Measurements from ENCODE around the gene FOLR2. TPM values are rescaled to one million over a fixed set of nuclear protein-coding genes. Genes with fewer than 3 reads are reported as not detected.
A peak's percentile ranks its signal among the peaks of the same experiment; 100 is the strongest.

The FOLR2 gene
- total RNA-seq, 3 donors from 2014 or later (not counting 1 experiment from before 2014, with no cell fraction given), result not detected

GRCh38 chr11:72238492-72239312 lies 22.1 kb downstream of the FOLR2 start:
- no peak for DNase-seq
- H3K4me3 ChIP-seq (ENCODE audit: low read length), result no peak overlapping the region
- no peak overlapping the region for H3K27ac ChIP-seq (ENCODE audit: low read length)
- H3K36me3 ChIP-seq (ENCODE audit: control insufficient read depth, insufficient read depth, low read length), result peaks cover 31% of the 10 kb centered on the region
- TF ChIP-seq, protein P1, sequence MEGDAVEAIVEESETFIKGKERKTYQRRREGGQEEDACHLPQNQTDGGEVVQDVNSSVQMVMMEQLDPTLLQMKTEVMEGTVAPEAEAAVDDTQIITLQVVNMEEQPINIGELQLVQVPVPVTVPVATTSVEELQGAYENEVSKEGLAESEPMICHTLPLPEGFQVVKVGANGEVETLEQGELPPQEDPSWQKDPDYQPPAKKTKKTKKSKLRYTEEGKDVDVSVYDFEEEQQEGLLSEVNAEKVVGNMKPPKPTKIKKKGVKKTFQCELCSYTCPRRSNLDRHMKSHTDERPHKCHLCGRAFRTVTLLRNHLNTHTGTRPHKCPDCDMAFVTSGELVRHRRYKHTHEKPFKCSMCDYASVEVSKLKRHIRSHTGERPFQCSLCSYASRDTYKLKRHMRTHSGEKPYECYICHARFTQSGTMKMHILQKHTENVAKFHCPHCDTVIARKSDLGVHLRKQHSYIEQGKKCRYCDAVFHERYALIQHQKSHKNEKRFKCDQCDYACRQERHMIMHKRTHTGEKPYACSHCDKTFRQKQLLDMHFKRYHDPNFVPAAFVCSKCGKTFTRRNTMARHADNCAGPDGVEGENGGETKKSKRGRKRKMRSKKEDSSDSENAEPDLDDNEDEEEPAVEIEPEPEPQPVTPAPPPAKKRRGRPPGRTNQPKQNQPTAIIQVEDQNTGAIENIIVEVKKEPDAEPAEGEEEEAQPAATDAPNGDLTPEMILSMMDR (IDR thresholded peaks at IDR 0.05), result peak; percentile 5
- H3K4me1 ChIP-seq (ENCODE audit: control insufficient read depth, insufficient read depth, low read length), result peaks cover 21% of the 10 kb centered on the region
- H3K36me3 Mint-ChIP-seq, result no peaks in the 10 kb centered on the region
- no peaks in the 10 kb centered on the region for H3K9me3 Mint-ChIP-seq
- intact Hi-C loops (cut with micrococcal nuclease), result loop anchor here (2.0 kb wide), 1 partner anchor 14 kb away; the partner anchor contains the start of gene INPPL1
- peaks cover 18 to 52% of the 10 kb centered on the region in 2 donors for H3K4me1 Mint-ChIP-seq
- no peaks in the 10 kb centered on the region for H3K9me3 ChIP-seq (ENCODE audit: control insufficient read depth, insufficient read depth, low read length)
- H3K27me3 Mint-ChIP-seq (ENCODE audit: low read depth in 2 of 2), result peaks cover 34 to 36% of the 10 kb centered on the region in 2 donors
- ATAC-seq, result no peak
- no peak overlapping the region for H3K27ac Mint-ChIP-seq
- H3K4me3 Mint-ChIP-seq, result no peak overlapping the region
- 78% methylated on average over 25 of the region's 28 CpGs for WGBS (ENCODE audit: insufficient coverage)
- peaks cover 29% of the 10 kb centered on the region for H3K27me3 ChIP-seq (ENCODE audit: control insufficient read depth, insufficient read depth, low read length)

DNA sequence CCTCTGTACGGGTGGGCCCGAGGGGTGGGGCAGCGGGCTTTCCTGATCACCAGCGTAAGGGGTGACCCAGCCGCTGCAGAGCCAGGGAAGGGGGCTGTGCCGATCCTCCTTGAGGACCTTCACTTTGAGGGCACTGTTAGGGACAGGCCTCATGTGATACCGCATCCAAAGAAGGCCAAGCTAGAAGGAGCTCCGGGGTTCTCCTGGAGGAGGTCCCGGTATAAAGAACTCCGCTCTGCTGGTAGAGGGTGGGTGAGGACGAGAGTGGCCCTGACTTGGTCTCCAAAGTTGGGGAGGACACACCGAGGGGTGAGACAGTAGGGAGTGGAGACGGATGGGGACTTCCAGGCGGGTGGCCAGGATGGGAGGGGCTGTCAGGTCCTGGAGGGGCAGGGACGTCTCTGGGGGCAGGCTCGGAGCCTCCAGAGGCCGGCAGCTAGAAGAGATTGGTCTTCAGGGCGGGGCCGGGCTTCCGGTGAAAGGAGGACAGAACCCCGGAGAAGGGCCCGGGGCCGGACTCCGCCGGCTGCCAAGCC lies 22.8 kb downstream of the FOLR2 start:
- no peak overlapping the region for H3K27ac Mint-ChIP-seq
- WGBS (ENCODE audit: insufficient coverage), result 11% methylated on average over 25 of the region's 25 CpGs
- peak overlapping the region; percentile 40 for H3K4me3 Mint-ChIP-seq
- peaks cover 27% of the 10 kb centered on the region for H3K36me3 ChIP-seq (ENCODE audit: control insufficient read depth, insufficient read depth, low read length)
- H3K9me3 Mint-ChIP-seq, result no peaks in the 10 kb centered on the region
- intact Hi-C loops (cut with micrococcal nuclease), result loop anchor here (2.0 kb wide), 1 partner anchor 15 kb away; the partner anchor contains the start of gene INPPL1
- TF ChIP-seq, protein P1 (IDR thresholded peaks at IDR 0.05), result no peak
- H3K4me1 Mint-ChIP-seq, result peaks cover 14 to 49% of the 10 kb centered on the region in 2 donors
- H3K27me3 Mint-ChIP-seq (ENCODE audit: low read depth in 2 of 2), result peaks cover 34 to 36% of the 10 kb centered on the region in 2 donors
- no peak overlapping the region for H3K27ac ChIP-seq (ENCODE audit: low read length)
- H3K27me3 ChIP-seq (ENCODE audit: control insufficient read depth, insufficient read depth, low read length), result peaks cover 31% of the 10 kb centered on the region
- no peaks in the 10 kb centered on the region for H3K36me3 Mint-ChIP-seq
- H3K4me1 ChIP-seq (ENCODE audit: control insufficient read depth, insufficient read depth, low read length), result peaks cover 24% of the 10 kb centered on the region
- no peaks in the 10 kb centered on the region for H3K9me3 ChIP-seq (ENCODE audit: control insufficient read depth, insufficient read depth, low read length)
- ATAC-seq (peak; percentile 51 to 69 (median 69)), DNase-seq (no peak)
- H3K4me3 ChIP-seq (ENCODE audit: low read length), result no peak overlapping the region

DNA sequence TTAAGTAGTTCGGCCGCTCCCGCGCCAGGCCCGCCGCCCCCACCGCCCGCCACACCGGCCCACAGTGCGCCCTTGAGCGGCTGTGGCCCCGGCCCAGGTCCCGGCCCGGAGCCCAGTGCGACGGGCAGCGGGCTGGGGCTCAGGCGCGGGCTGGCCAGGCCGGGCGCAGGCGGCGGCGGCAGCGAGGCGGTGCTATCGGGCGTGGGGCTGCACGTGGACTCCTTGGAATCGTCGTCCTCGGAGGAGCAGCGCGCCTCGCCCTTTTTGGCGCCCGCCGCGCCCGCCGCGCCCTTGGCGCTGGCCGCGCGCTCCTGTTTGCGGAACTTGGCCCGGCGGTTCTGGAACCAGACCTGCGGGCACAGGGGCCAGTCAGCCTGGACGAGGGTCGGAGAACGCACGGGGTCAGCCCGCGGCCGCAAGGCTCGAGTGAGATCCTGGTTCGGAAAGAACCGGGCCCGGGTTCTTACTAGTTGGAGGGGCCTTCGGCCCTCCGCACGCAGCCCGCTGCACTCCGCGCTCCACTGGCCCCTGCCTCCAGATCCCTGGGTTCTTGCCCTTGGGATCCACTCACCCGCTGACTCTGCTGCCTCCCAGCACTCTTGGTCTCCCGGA lies 23.4 kb downstream of the FOLR2 start:
- intact Hi-C loops (cut with micrococcal nuclease), result loop anchor here (2.0 kb wide), 1 partner anchor 15 kb away; the partner anchor contains the start of gene INPPL1
- ATAC-seq (peak in 2 of 3 donors; percentile 12 to 44), DNase-seq (no peak)
- TF ChIP-seq, protein P1 (IDR thresholded peaks at IDR 0.05), result no peak
- Mint-ChIP-seq H3K36me3 (no peaks in the 10 kb centered on the region), H3K9me3 (no peaks in the 10 kb centered on the region), H3K27ac (no peak overlapping the region), H3K27me3 (ENCODE audit: low read depth in 2 of 2) (peaks cover 34 to 42% of the 10 kb centered on the region in 2 donors), H3K4me3 (peak overlapping the region; percentile 81), H3K4me1 (peaks cover 10 to 48% of the 10 kb centered on the region in 2 donors)
- peaks cover 30% of the 10 kb centered on the region for H3K4me1 ChIP-seq (ENCODE audit: control insufficient read depth, insufficient read depth, low read length)
- H3K9me3 ChIP-seq (ENCODE audit: control insufficient read depth, insufficient read depth, low read length), result no peaks in the 10 kb centered on the region
- peaks cover 37% of the 10 kb centered on the region for H3K27me3 ChIP-seq (ENCODE audit: control insufficient read depth, insufficient read depth, low read length)
- no peak overlapping the region for H3K4me3 ChIP-seq (ENCODE audit: low read length)
- peaks cover 26% of the 10 kb centered on the region for H3K36me3 ChIP-seq (ENCODE audit: control insufficient read depth, insufficient read depth, low read length)
- no peak overlapping the region for H3K27ac ChIP-seq (ENCODE audit: low read length)
- 3% methylated on average over 69 of the region's 69 CpGs for WGBS (ENCODE audit: insufficient coverage)
